Peyer's patch (tissue), 4 donors: Measurements from ENCODE around the gene MTFR1L.

Source experiments
- CTCF ChIP-seq, 6 experiments: fragments of 450-650 bp in 4 of 6; fragments of 200-600 bp in 2 of 6; sonication (generic) in 1 of 6; IDR thresholded peaks; one replicate each; pipeline ENCODE4 v1.5.1; 2017 to 2019; ENCODE audit warnings: antibody characterized with exemption in 6 of 6, mild to moderate bottlenecking in 3 of 6, moderate library complexity in 1 of 6
- POLR2A ChIP-seq, 2 donors: fragments of 450-650 bp; IDR thresholded peaks; one replicate each; pipeline ENCODE4 v1.5.1; 2017; ENCODE audit warnings: antibody characterized with exemption in 2 of 2, mild to moderate bottlenecking in 2 of 2, moderate library complexity in 2 of 2

- TF ChIP-seq CTCF (IDR thresholded peaks at IDR 0.05) (no peak), POLR2A (IDR thresholded peaks at IDR 0.05) (no peak)
Observed at GRCh38 chr1:25871086-25871703, 51.4 kb downstream of the MTFR1L start.
